Mononuclear cell (primary cell): ENCODE data around the gene SLC29A3. TPM values are rescaled to one million over a fixed set of nuclear protein-coding genes. Genes with fewer than 3 reads are reported as not detected.
A peak's percentile ranks its signal among the peaks of the same experiment; 100 is the strongest.
"Not testable (repeated sequence)": the region's sequence is repeated elsewhere in the genome, so short reads cannot be mapped to it uniquely, and the experiment has no call there.

Experiments used
- H3K27me3 ChIP-seq: 2 replicates; pipeline ENCODE4 v1.6.0; 2011; ENCODE audit warnings: low read length, control low read depth; ENCODE audit not compliant: insufficient read depth
- H3K4me1 ChIP-seq: 2 replicates; pipeline ENCODE4 v1.5.1; 2011; ENCODE audit warnings: mild to moderate bottlenecking, low read length, control low read depth; ENCODE audit not compliant: insufficient read depth
- H3K4me3 ChIP-seq: 2 replicates; pipeline ENCODE4 v1.5.1; 2011; ENCODE audit warnings: mild to moderate bottlenecking, low read length, moderate library complexity
- H3K9me3 ChIP-seq: 2 replicates; pipeline ENCODE4 v1.5.1; 2011; ENCODE audit warnings: low read depth, mild to moderate bottlenecking, control low read depth, low read length
- total RNA-seq: library from RNA; depleted of rRNA; stranded (reverse); fragments of >200 nt; gene quantifications from one replicate; pipeline ENCODE4 v1.2.3, GENCODE V29; 2012

The SLC29A3 gene
- total RNA-seq, result 2.6 TPM

DNA sequence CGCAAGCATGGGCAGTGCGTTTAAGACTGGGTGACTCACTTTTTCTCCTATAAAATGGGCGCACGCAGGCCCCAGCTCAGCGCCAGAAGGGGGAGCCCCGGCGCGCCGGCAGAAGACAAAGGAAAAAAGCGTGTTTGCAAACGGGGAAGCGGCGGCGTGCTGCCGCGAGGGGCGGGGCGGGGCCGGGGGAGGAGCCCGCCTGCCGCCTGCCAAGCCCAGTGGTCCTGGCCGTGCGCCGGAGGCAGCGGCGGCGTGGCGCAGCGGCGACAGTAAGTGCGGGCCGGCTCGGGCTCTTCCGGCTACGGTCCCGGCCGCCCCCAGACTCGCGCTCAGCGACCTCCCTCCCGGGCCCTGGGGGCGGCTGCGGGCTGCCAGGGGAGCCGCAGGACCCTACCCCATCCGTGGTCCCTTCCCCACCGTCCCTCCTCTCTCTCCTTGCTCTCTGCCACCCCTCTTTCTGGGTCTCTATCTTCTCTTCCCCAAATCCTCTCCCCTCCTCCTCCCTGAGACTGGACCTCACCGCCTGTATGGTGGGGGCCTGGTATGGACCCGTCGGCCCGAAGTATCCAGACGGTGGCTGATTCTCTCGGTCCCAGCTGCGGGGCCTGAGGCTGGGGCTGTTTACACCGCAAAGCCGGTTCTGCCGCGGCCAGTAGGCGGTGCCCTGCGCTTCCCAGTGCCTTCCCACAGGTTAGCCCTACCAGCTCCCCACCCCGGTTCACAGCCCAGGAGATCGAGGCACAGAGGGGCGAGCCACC lies at the start of gene SLC29A3:
SLC29A3 (plus strand) TSS at position 218 of the 758 bp plus-strand sequence; CDS start at position 269, 51 bp downstream.
- Histone ChIP-seq H3K4me1 (peaks cover 40% of the 10 kb centered on the region), H3K4me3 (peak within 1 kb of the TSS; percentile 65), H3K27me3 (no peaks in the 10 kb centered on the region)

DNA sequence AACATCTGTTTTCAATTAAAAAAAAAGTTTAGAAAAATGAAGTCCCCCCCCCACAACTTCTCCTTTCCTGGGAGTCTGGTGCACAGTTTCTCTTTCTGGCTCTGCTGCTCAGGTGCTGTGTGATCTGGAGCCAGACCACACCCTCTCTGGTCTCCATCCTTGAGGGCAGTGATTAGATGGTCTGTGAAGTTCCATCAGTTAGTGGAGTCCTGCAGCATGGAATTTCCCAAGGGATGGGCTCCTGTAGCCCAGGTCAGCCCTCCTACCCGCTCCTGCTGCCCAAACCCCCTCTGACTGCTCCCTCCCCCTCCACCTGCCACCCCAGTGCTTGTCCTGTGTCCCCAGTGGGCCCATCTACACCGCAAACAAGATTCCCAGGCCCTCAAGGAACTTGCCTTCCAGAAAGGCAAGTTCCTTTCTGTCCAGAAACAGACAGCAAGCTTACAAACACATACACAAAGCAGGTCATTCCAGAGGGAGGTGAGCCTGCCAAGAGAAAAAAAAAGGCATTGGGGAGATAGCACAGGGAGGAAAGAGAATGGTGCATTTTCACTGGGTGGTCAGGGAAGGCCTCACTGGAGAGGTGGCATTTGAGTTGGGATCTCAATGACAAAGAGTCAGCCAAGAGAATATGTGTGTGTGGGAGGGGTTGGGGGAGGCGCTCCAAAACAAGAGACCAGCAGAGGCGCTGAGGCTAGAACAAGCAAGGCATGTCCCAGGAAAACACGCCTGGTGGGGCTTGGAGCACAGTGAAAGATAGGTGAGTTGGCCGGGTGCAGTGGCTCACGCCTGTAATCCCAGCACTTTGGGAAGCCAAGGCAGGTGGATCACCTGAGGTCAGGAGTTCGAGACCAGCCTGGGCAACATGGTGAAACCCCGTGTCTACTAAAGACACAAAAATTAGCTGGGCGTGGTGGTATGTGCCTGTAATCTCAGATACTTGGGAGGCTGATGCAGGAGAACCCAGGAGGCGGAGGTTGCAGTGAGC lies 49.5 kb upstream of the SLC29A3 start:
- no peak overlapping the region for H3K4me3 ChIP-seq
- H3K27me3 ChIP-seq, result no peaks in the 10 kb centered on the region
- no peaks in the 10 kb centered on the region for H3K9me3 ChIP-seq
- H3K4me1 ChIP-seq, result no peaks in the 10 kb centered on the region

More for the DNA sequence above, at the start of gene SLC29A3:
- H3K9me3 ChIP-seq, result no peaks in the 10 kb centered on the region

DNA sequence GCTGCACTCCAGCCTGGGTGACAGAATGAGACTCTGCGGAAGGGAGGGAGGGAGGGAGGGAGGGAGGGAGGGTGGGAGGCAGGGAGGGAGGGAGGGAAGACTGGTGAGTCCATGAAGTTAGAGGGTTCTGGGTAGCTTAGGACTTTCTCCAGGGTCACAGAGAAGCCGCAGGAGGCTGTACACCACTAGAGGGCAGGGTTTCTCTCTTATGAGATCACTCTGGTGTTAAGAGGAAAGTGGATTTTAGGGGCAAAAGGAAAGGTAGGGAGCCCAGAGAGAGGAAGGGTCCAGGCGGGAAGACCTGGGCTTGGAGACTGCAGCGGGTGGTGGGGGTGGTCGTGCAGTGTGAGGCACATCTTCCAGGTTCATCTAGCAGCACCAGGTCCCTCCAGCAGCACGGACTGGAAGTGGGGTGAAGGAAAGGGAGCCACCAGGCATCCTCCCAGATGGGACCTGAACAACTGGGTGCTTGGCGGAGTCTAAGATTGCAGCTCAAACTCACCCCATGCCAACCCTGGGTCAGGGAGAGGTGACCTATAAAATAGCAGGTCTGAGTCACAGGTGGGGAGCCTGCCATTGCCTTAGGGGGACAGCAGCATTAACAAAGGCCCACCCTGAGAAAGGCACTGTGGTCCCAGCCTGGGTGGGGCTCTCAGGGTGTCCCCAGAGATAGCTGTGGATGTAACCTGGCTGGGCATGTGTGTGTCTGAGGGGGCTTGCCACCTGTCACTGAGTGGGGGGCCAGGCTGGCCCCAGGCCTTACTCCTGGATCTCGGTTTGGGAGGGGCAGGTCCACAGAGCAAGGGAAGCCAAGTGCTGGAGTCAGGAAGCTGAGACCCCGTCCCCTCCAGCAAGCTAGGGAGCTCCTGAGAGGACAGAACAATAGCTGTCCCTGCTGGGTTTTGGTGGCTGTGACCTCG lies 48.5 kb upstream of the SLC29A3 start:
- Histone ChIP-seq H3K27me3 (no peaks in the 10 kb centered on the region), H3K4me3 (no peak overlapping the region), H3K9me3 (no peaks in the 10 kb centered on the region), H3K4me1 (no peaks in the 10 kb centered on the region)

DNA sequence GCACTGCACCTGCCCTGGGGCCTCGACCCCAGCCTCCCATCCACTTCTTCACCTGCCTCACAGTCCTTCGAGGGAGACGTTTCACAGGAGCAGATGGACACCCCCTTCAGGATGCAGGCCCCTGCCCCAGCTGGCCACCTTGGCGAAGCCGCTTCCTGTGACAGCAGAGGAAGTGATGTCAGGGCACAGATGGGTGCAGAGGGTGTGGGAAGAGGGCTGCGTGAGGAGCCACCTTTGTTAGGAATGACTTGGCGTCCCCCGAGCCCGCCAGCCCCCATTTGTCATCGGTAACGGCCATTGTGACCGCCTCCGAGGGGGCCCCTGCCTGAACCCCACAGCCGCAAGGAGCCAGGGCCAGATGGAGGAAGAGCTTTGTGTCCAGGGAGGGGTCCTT lies 47.4 kb upstream of the SLC29A3 start:
- no peak overlapping the region for H3K4me3 ChIP-seq
- no peaks in the 10 kb centered on the region for H3K4me1 ChIP-seq
- no peaks in the 10 kb centered on the region for H3K9me3 ChIP-seq
- H3K27me3 ChIP-seq, result no peaks in the 10 kb centered on the region

DNA sequence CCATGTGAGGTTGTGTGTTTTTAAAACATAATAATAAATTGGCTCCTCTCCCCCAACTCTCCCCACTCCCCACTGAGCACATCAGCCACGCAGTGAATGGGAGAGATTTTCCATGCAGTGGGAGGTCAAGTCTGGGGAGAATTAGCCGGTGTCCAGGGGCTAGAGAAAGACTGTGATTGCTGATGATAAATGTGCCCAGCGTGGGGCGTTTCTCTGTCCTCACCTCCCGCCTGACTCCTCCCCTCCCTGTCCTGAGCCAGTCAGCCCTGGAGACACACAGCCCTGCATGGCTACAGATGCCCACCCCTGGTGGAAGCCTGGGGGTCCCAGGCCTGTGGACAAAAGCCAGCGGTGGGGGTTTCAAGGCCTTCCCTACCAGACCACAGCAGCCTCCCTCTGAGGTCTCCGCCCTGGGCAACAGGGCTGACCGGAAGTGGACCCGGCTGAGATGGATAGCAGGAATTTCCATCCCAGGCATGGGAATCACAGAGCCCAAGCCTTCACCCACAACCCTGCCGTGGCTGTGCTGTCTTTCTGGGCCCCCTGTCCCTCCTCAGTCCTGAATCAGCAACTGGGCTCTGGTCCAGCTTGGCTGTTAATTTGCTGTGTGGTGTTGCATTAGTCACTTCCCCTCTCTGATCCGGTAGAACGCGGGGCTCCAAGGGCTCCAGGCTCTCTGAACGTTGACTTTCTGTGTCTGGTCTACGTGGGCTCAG lies 46.8 kb upstream of the SLC29A3 start:
- Histone ChIP-seq H3K27me3 (no peaks in the 10 kb centered on the region), H3K9me3 (no peaks in the 10 kb centered on the region), H3K4me3 (no peak overlapping the region), H3K4me1 (no peaks in the 10 kb centered on the region)

DNA sequence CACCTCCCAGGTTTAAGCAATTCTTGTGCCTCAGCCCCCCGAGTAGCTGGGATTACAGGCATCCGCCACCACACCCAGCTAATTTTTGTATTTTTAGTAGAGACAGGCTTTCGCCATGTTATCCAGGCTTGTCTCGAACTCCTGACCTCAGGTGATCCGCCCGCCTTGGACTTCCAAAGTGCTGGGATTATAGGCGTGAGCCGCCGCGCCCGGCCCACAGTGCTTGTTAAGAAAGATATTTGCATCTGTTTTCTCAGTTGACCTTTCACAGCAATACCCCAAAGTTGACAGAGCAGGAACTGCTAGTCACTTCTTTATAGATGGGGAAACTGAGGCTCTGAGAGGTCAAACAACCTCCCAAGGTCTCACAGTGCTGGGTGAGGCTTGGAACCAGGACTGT lies 46.1 kb upstream of the SLC29A3 start:
- H3K4me3 ChIP-seq, H3K4me1 ChIP-seq, H3K9me3 ChIP-seq, H3K27me3 ChIP-seq: not testable (repeated sequence)

DNA sequence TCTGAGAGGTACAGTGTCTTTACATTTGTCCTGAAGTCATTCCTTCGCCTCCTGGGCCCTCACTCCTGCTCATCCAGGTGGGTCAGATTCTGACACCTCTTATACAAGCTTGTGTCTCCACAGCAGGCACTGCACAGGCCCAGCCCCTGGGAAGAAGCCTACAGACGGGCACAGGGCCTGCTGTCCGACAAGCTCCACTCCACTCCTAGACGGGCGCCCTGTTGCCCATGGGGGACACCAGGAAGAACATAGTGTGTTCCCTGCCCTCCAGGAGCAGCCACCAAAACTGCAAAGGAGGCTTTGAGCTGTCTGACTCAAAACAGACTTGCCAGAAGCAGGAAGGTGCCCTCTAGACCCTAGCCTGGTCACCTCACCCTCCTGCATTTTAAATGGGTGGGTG lies 45.6 kb upstream of the SLC29A3 start:
- no peaks in the 10 kb centered on the region for H3K4me1 ChIP-seq
- no peak overlapping the region for H3K4me3 ChIP-seq
- H3K9me3 ChIP-seq, result no peaks in the 10 kb centered on the region
- H3K27me3 ChIP-seq, result no peaks in the 10 kb centered on the region

DNA sequence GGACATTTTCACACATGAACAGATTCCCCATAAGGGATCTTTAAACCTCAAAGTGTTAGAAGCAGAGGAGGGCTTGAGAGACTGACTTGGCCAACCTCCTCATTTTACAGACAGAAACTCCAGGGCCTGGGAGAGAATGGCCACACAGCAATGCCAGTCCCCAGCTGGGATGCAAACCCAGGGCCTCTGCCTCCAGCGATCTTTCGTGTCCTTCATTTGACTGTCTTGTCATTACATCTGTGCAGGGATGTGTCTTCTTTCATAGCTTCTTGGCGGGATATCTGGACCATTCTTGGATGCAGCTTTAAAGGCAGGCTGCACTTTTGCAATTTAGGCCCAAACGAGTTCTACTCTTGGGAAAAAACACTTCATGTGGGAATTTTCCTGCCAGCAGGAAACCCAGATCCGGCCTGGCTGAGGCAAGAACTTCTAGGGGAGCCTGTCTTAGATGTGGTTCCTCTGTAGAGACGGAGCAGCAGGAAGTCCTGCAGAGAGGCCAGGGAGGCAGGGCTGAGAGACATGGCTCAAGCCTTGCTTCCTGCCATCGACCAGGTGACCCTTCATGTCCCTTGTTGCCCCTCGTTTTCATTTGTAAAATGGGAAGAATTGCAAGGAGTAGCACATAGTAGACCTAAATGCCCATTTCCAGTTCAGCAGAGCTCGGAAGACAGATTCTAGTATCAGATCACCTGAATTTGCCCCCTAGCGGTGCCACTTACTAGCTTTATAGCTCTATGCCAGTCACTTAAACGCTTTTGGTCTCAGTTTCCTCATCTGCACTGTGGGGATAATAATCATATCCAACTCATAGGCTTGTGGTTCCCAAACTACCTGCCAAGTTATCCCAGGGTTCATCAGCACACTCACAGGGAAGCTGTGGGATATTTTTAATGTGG lies 43.9 kb upstream of the SLC29A3 start:
- no peaks in the 10 kb centered on the region for H3K27me3 ChIP-seq
- H3K4me1 ChIP-seq, result no peaks in the 10 kb centered on the region
- H3K9me3 ChIP-seq, result no peaks in the 10 kb centered on the region
- H3K4me3 ChIP-seq, result no peak overlapping the region

DNA sequence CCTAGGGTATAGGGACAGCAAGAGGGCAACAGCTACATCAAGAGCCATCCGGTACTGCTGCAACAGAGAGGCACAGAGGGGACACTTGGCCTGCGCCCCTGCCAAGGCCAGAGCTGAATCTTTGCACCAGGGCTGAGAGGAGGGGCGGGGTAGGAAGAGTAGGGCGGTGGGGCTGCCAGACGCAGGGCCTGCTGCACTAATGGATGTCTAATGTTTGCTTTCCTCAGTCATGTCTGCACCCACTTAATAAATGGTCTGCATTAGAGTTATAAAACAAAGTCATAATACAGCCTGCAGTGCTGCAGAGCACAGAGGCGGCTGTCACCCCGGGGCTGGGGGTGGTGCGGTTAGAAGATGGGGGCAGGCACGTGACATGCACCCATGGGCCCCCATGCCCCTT lies 42.2 kb upstream of the SLC29A3 start:
- no peak overlapping the region for H3K4me3 ChIP-seq
- no peaks in the 10 kb centered on the region for H3K27me3 ChIP-seq
- H3K4me1 ChIP-seq, result no peaks in the 10 kb centered on the region
- H3K9me3 ChIP-seq, result no peaks in the 10 kb centered on the region

DNA sequence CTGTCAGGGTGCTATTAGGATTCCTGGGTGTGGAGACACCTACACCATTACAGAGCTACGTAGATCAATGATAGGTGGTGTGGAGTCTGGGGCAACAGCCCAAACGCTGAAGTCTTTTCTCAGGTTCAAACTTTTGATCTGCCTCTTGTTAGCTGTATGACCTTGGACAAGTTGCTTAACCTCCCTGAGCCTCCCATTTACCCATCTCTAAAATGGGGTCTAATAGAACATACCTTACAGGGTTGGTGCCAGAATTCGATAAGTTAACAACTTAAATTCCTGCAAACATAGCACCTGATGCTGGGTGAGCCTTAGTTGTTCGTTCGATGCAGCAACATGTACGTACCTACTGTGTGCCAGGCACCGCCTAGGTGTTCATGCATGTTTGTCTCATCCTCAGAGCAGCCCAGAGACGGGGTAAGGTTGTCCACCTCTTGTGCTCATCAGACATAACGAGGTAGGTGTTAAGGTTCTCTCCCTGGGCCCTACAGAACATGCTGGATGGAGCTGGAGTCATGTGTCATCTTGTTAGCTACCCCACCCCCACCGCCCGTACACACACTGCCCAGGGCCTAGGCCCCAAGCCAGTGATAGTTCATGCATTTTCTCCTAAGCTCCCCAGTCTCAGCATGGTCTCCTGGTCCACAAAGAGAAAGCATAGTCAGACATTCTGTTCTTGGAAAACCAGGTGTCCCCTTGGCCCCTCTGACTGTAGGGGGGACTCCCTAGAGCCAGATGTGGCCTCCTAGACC lies 41.0 kb upstream of the SLC29A3 start:
- no peaks in the 10 kb centered on the region for H3K27me3 ChIP-seq
- H3K4me1 ChIP-seq, result no peaks in the 10 kb centered on the region
- no peak overlapping the region for H3K4me3 ChIP-seq
- H3K9me3 ChIP-seq, result no peaks in the 10 kb centered on the region

DNA sequence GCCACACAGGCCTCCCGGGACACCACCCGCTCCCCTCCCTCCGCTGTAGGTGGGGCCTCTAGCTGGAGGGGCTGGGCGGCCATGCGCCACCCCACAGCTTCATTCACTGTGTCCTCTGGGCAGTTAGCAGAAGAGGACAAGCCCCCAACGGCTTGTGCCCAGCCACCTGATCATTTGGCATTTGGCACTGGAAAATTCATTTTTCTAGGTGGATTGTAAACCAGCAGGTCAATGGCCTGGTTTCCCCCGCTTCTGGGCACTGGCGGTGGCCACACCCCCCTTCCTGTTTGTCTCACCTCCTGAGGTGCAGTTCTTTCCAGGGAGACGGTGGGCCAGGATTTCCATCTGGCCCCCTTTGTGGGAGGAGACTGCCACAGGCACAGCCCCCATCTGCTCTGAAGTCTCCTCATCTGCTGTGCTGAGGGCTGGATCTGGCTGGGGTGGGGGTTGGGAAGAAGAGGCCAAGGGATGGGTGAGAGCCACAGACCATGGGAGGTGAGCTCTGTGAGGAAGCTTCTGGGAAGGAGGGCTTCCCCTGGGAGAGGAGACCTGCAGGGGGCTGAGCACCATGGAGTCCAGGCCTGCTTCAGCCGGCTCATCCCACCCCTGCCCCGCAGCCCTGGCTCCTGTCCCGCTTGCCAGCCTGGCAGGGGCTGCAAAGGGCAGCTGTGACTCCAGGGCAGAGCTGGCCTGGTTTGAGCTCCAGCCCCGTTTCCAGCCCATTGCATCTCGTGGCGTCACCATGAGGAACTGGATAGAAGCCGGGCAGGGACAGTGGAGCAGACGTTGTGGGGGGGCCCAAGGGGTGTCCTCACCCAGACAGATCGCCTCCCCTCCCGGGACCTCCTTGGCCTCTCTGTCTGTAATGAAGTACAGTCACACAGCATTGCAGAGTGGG lies 40.1 kb upstream of the SLC29A3 start:
- H3K27me3 ChIP-seq, result no peaks in the 10 kb centered on the region
- H3K4me3 ChIP-seq, result no peak overlapping the region
- H3K9me3 ChIP-seq, result no peaks in the 10 kb centered on the region

DNA sequence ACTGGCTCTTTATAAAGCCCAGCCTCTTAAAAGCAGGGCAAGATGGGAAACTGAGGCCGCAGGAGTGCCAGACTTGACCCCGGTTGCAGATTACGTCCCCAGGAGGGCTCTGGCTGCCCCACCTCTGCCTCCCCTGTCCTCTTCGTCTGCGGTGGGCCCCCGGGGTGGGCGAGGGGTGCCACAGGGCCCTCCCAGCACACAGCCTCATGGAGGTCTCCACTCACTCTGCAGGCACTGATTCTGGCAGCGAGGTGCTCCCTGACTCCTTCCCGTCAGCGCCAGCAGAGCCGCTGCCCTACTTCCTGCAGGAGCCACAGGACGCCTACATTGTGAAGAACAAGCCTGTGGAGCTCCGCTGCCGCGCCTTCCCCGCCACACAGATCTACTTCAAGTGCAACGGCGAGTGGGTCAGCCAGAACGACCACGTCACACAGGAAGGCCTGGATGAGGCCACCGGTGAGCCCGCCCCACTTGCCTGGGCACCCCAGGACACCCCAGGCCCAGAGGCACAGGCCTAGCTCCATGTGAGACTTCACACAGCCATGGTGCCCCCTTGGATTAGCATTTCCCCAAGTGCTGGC lies 39.4 kb upstream of the SLC29A3 start:
- no peaks in the 10 kb centered on the region for H3K9me3 ChIP-seq
- no peak overlapping the region for H3K4me3 ChIP-seq
- H3K27me3 ChIP-seq, result no peaks in the 10 kb centered on the region
- no peaks in the 10 kb centered on the region for H3K4me1 ChIP-seq

More for the DNA sequence above, 40.1 kb upstream of the SLC29A3 start:
- no peaks in the 10 kb centered on the region for H3K4me1 ChIP-seq
